Lung microvascular endothelial cell (primary cell): ENCODE measurements around the gene GPR156. TPM values are rescaled to one million over a fixed set of nuclear protein-coding genes. Genes with fewer than 3 reads are reported as not detected.
"Not testable (repeated sequence)": the region's sequence is repeated elsewhere in the genome, so short reads cannot be mapped to it uniquely, and the experiment has no call there.

ENCODE experiments used
- DNase-seq, 2 donors: peaks; one replicate each; pipeline versions ENCODE4 v3.0.0 to v3.0.0-alpha.2; 2010; ENCODE audit warnings: low read depth in 2 of 2
- total RNA-seq: library from RNA; depleted of rRNA; stranded (reverse); fragments of >200 nt; gene quantifications from 2 replicates; pipeline ENCODE4 v1.2.1, GENCODE V29; 2014

GPR156 gene
- total RNA-seq, 1 donor from 2014 or later = not detected

GRCh38 chr3:120162400-120162799, 122.6 kb downstream of the GPR156 start:
- DNase-seq = no peak

DNA sequence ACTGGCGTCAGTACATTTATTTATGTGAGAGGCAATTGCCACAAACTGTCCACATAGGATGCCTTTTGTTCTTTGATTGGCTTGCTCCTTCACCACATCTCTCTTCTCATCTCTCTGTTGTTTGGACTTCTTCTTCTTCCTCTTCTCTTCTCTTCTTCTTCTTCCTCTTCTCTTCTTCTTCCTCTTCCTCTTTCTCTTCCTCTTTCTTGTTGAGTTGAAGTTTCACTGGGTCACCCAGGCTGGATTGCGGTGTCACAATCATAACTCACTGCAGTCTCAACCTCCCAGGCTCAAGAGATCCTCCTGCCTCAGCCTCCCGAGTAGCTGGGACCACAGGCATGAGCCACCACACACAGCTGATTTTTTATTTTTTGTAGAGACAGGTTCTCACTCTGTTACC, 123.1 kb downstream of the GPR156 start:
- no peak for DNase-seq

- peak in 1 of 2 donors; percentile 23 for DNase-seq
These were observed 125.0 kb downstream of the GPR156 start for GRCh38 chr3:120160050-120160449.

- no peak for DNase-seq
These were observed 127.3 kb downstream of the GPR156 start for GRCh38 chr3:120157681-120158080.

DNA sequence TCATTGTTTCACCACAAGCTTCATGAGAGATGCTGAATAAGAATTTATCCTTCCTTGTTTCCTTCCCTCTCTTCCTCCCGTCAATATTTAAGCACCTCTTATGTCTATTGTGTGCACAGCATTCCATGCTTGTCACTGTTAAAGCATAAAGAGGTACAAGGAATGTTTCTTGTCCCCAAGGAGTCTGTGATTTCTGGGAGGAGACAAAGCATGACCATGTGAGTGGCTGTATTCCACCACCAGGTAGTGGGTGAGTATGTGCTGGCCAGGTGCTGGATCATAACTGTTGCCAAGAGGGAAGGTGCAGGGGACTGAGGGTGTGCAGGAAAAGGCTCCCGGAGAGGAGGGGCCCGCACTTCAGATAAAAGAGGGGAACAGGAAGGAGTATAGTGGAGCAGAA, 127.9 kb downstream of the GPR156 start:
- DNase-seq = no peak

- DNase-seq = no peak
These were observed 128.3 kb downstream of the GPR156 start for GRCh38 chr3:120156699-120157098.

DNA sequence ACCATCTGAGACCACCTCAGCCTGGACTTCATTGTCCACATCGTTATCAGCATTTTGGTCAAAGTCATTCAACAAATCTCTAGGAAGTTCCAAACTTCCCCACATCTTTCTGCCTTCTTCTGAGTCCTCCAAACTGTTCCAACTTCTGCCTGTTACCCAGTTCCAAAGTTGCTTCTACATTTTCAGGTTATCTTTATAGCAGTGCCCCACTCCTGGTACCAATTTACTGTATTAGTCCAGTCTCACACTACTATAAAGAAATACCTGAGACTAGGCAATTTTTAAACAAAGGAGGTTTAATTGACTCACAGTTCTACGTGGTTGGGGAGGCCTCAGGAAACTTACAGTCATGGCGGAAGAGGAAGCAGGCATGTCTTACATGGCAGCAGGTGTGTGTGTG, 129.3 kb downstream of the GPR156 start:
- DNase-seq = not testable (repeated sequence)

DNA sequence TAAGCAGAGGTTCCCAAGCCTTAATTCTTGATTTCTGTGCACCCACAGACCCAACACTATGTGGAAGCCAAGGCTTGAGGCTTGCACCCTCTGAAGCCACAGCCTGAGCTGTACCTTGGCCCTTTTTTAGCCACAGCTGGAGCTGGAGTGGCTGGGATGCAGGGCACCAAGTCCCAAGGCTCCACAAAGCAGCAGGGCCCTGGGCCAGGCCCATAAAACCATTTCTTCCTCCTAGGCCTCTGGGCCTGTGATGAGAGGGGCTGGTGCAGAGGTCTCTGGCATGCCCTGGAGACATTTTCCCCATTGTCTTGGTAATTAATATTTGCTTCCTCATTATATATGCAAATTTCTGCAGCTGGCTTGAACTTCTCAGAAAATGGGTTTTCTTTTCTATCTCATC, 129.9 kb downstream of the GPR156 start:
- DNase-seq = no peak

GRCh38 chr3:120153294-120153693, 131.7 kb downstream of the GPR156 start:
- DNase-seq = peak in 1 of 2 donors; percentile 76

GRCh38 chr3:120151791-120152190, 133.2 kb downstream of the GPR156 start:
- peak in 1 of 2 donors; percentile 33 for DNase-seq

DNA sequence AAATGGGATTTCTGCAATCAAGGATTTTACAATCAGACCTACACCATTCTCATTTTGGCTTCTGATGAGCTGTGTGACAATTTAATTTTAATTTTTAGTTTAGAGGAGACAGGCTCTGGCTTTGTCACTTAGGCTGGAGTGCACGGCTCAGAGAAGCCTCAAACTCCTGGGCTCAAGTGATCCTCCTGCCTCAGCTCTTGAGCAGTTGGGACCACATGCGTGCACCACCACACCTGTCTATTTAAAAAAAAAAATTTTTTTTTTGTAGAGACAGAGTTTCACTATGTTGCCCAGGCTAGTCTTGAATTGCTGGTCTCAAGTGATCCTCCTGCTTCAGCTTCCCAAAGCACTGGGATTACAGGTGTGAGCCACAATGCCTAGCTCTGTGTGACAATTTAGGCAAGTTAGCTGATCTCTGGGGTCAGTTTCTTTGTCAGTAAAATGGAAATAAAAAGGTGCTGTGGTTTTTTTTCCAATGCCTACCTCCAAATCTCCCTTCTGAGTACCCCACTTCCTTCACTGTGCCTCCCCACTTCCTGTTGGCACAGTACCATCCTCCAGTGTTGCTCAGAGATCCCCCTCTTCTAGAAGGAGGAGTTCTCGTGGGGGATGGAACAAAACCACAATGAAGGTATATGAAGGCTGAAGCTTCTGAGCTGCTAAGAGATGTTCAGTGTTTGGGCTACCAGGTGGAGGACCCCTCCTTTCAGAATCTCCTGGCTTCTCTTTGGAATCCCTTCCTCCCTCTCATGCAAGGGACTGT, 136.7 kb downstream of the GPR156 start:
- no peak for DNase-seq

- DNase-seq = peak; percentile 20 to 34
These were observed 137.8 kb downstream of the GPR156 start for GRCh38 chr3:120147072-120147871.

GRCh38 chr3:120145542-120146285, 139.3 kb downstream of the GPR156 start:
- DNase-seq = peak in 1 of 2 donors; percentile 44

DNA sequence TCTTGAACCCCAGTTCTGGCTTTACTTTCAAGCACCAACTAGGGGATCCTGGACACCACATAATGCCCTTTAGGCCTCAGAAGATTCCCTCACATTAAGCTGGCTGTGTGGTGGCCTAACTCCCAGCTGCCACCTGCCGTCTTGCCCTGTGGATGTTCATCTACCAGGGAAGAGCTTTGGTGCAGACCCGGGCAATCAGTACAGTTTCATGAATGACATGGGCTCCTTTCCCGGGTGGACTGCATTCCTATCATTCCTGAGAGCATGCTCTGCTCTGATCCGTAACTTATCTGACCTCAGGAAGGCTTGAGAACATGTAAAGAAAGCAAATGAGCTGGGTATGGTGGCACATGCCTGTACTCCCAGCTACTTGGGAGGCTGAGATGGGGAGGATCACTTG, 140.8 kb downstream of the GPR156 start:
- no peak for DNase-seq

GRCh38 chr3:120143676-120144075, 141.3 kb downstream of the GPR156 start:
- no peak for DNase-seq

GRCh38 chr3:120142236-120142635, 142.8 kb downstream of the GPR156 start:
- DNase-seq = no peak

DNA sequence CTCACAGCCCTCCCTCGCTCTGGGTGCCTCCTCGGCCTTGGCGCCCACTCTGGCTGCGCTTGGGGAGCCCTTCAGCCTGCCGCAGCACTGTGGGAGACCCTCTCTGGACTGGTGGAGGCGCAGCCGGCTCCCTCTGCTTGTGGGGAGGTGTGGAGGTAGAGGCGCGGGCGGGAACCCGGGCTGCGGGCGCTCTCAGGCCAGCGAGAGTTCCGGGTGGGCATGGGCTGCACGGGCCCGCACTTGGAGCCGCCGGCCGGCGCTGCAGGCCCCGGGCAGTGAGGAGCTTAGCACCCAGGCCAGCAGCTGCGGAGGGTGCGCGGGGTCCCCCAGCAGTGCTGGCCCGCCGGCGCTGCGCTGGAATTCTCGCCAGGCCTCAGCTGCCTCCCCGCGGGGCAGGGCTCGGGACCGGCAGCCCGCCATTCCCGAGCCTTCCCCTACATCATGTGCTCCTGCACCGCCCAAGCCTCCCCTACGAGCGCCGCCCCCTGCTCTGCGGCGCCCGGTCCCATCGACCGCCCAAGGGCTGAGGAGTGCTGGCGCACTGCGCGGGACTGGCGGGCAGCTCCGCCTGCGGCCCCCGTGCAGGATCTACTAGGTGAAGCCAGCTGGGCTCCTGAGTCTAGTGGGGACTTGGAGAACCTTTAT, 144.8 kb downstream of the GPR156 start:
- DNase-seq = no peak

DNA sequence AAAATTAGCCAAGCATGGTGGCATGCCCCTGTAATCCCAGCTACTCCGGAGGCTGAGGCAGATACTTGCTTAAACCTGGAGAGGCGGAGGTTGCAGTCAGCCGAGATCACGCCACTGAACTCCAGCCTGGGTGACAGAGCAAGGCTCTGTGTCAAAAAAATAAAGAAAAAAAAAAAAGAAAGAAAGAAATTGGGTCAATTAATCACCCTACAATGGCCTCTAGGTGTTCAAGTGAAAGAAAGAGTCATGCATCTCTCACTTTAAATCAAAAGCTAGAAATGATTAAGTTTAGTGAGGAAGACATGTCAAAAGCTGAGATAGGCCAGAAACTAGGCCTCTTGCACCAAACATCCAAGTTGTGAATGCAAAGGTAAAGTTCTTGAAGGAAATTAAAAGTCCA, 145.9 kb downstream of the GPR156 start:
- no peak for DNase-seq

GRCh38 chr3:120137548-120137947, 147.5 kb downstream of the GPR156 start:
- DNase-seq = no peak

- no peak for DNase-seq
These were observed 154.4 kb downstream of the GPR156 start for GRCh38 chr3:120130656-120131055.

DNA sequence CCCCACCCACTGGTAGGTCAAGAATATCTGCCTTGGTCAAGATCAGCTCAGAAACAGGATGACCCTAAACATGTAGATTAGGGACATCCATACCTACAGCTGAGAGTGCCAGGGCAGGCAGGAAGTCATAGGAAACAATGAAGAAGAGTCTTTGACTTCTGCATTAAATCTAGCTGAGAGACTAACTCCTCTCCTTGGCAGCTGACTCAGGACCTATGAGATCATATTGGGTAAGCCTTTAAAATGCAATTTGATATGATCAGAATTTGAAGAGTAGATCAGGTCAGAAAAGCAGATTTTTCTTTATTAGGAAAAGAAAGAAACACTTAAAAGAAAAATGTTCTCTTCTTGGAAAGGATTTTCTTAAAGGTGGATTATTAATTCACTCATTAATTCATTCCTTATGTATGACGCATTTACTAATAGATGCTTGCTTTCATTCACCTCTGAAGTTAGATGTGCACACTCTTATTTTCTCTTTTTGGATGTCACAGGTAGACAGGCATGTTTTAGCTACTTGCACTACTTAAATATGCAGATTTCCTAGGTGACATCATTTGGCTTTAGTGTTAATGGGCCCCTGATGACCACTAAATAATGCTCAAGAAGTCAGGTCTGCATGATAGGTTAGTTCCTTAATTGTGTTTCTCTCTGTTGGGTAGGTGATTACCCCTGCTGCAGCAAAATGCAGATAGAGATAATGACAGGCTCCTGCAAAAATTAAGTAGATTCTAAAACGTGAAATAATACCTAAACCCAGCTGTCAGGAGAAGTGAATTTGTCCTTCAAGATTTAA, 155.1 kb downstream of the GPR156 start:
- no peak for DNase-seq
